B cell (primary cell): Measurements from ENCODE around the gene SLC7A6. TPM values are rescaled to one million over a fixed set of nuclear protein-coding genes. Genes with fewer than 3 reads are reported as not detected.
A peak's percentile ranks its signal among the peaks of the same experiment; 100 is the strongest.

Source experiments
- ATAC-seq: fragments of 200-7000 bp; cut with Tn5 transposase; one replicate; pipeline ENCODE4 v1.10.0; 2021; ENCODE audit warnings: low read depth, mild to moderate bottlenecking, moderate number of reproducible peaks, moderate library complexity
- CTCF ChIA-PET: fragments of 350-600 bp; sonication (Branson Sonifier 250); formaldehyde crosslinking; loops from one replicate; lab custom pipeline; 2021; ENCODE audit warnings: antibody characterized with exemption, inconsistent platforms; lab: Charles Lee
- POLR2A ChIA-PET: fragments of 350-600 bp; sonication (Branson Sonifier 250); formaldehyde crosslinking; loops from one replicate; lab custom pipeline; 2021; ENCODE audit warnings: antibody characterized with exemption; lab: Charles Lee
- DNase-seq: peaks from one replicate; pipeline ENCODE4 v3.0.0; 2013
- H2AFZ ChIP-seq: 2 replicates; pipeline ENCODE4 v1.6.1; 2012; ENCODE audit warnings: mild to moderate bottlenecking, low read depth, low read length; ENCODE audit not compliant: insufficient read depth, poor library complexity, severe bottlenecking
- H3K27ac ChIP-seq, 2 donors: 1 replicate in 1 of 2; 2 replicates in 1 of 2; pipeline ENCODE4 v1.5.1; 2012 to 2013; ENCODE audit warnings: low read length in 2 of 2, mild to moderate bottlenecking in 2 of 2, moderate library complexity in 1 of 2
- H3K27me3 ChIP-seq, 4 experiments: fragments of 200-600 bp in 1 of 4; sonication (generic) in 1 of 4; replicated peaks in 1 of 4; 1 replicate in 2 of 4; 2 replicates in 2 of 4; pipeline versions ENCODE4 v1.6.1 to v1.7.0; 2013 to 2016; ENCODE audit warnings: low read length in 3 of 4, mild to moderate bottlenecking in 2 of 4, mixed read lengths in 1 of 4, moderate library complexity in 1 of 4; ENCODE audit not compliant: insufficient read depth in 4 of 4, control insufficient read depth in 3 of 4; ENCODE audit errors: control extremely low read depth in 1 of 4
- H3K36me3 ChIP-seq, 2 experiments: replicated peaks in 1 of 2; 1 replicate in 1 of 2; 2 replicates in 1 of 2; pipeline versions ENCODE4 v1.6.1 to v1.7.1; 2013; ENCODE audit warnings: low read length in 1 of 2; ENCODE audit not compliant: insufficient read depth in 2 of 2, control insufficient read depth in 1 of 2; ENCODE audit errors: control extremely low read depth in 1 of 2, extremely low read depth in 1 of 2
- H3K4me1 ChIP-seq, 2 donors: fragments of 200-600 bp in 1 of 2; sonication (generic) in 1 of 2; 1 replicate in 1 of 2; 2 replicates in 1 of 2; pipeline versions ENCODE4 v1.5.1 to v1.6.1; 2013 to 2017; ENCODE audit warnings: low read length in 2 of 2; ENCODE audit not compliant: control insufficient read depth in 2 of 2, insufficient read depth in 2 of 2
- H3K4me2 ChIP-seq: replicated peaks from 2 replicates; pipeline ENCODE3; 2012; ENCODE audit warnings: mild to moderate bottlenecking, low read depth, low read length; ENCODE audit not compliant: poor library complexity, severe bottlenecking
- H3K4me3 ChIP-seq, 5 experiments: fragments of 200-600 bp in 1 of 5; sonication (generic) in 1 of 5; 1 replicate in 3 of 5; 2 replicates in 2 of 5; pipeline versions ENCODE4 v1.5.1 to v1.7.0; 2011 to 2016; ENCODE audit warnings: low read length in 4 of 5, mild to moderate bottlenecking in 4 of 5, low read depth in 2 of 5, control low read depth in 1 of 5, moderate library complexity in 1 of 5; ENCODE audit not compliant: insufficient read depth in 1 of 5; ENCODE audit errors: control extremely low read depth in 1 of 5, extremely low read depth in 1 of 5
- H3K79me2 ChIP-seq: fragments of 200-600 bp; sonication (generic); one replicate; pipeline ENCODE4 v1.6.0; 2016; ENCODE audit warnings: low read length; ENCODE audit not compliant: control insufficient read depth, insufficient read depth
- H3K9ac ChIP-seq: fragments of 200-600 bp; sonication (generic); 2 replicates; pipeline ENCODE4 v1.6.1; 2017; ENCODE audit warnings: mild to moderate bottlenecking, low read length, moderate library complexity
- H3K9me3 ChIP-seq, 3 donors: one replicate each; pipeline versions ENCODE4 v1.6.1 to v1.7.1; 2013; ENCODE audit warnings: low read length in 2 of 3; ENCODE audit not compliant: control insufficient read depth in 2 of 3, insufficient read depth in 1 of 3; ENCODE audit errors: control extremely low read depth in 1 of 3
- H4K20me1 ChIP-seq: 2 replicates; pipeline ENCODE4 v1.6.0; 2012; ENCODE audit warnings: mild to moderate bottlenecking, low read length; ENCODE audit not compliant: insufficient read depth, control insufficient read depth, poor library complexity, severe bottlenecking
- H3K27ac Mint-ChIP-seq: one replicate; pipeline ENCODE4 v1.8.0; 2021; ENCODE audit warnings: mixed read lengths
- H3K27me3 Mint-ChIP-seq: one replicate; pipeline ENCODE4 v1.8.0; 2021; ENCODE audit warnings: mixed read lengths
- H3K4me1 Mint-ChIP-seq: one replicate; pipeline ENCODE4 v1.8.0; 2021; ENCODE audit warnings: mixed read lengths
- H3K4me3 Mint-ChIP-seq: one replicate; pipeline ENCODE4 v1.8.0; 2021; ENCODE audit warnings: mixed read lengths
- H3K9me3 Mint-ChIP-seq: one replicate; pipeline ENCODE4 v1.8.0; 2022; ENCODE audit warnings: mixed read lengths; ENCODE audit not compliant: insufficient read depth
- EZH2 ChIP-seq: IDR thresholded peaks from 2 replicates; pipeline ENCODE4 v1.6.1; 2012; ENCODE audit warnings: borderline replicate concordance, low read depth, mild to moderate bottlenecking, moderate library complexity, low read length; ENCODE audit not compliant: insufficient read depth, poor library complexity, severe bottlenecking
- WGBS: methylation state at CpG from one replicate; pipeline ENCODE4 v1.1.5; 2013; ENCODE audit warnings: missing lambda C conversion rate; ENCODE audit not compliant: insufficient coverage; 5-methylcytosine and 5-hydroxymethylcytosine counted together
- intact Hi-C: fragments of 100-400 bp; cut with micrococcal nuclease; formaldehyde crosslinking; loops from one replicate; pipeline ENCODE4 v1.10.0; 2022
- polyA plus RNA-seq: library from polyadenylated mRNA; depleted of rRNA; stranded (reverse); fragments of >200 nt; gene quantifications from 2 replicates; pipeline ENCODE4 v1.2.3, GENCODE V29; 2012
- total RNA-seq, 2 donors: library from RNA; stranded (reverse); fragments of 120-200 nt in 1 of 2; gene quantifications; 1 replicate in 1 of 2; 2 replicates in 1 of 2; pipeline versions ENCODE4 v1.2.3 to v1.2.4, GENCODE V29; 2013 to 2022
- TF ChIP-seq, protein P1 (sequence below): fragments of 200-600 bp; IDR thresholded peaks from one replicate; pipeline ENCODE4 v1.8.0; 2022; ENCODE audit warnings: antibody characterized with exemption, mild to moderate bottlenecking

The SLC7A6 gene
- total and polyA plus RNA-seq, 2 donors (not counting 1 experiment from before 2014, with no cell fraction given) = 73.8 to 85.1 TPM

DNA sequence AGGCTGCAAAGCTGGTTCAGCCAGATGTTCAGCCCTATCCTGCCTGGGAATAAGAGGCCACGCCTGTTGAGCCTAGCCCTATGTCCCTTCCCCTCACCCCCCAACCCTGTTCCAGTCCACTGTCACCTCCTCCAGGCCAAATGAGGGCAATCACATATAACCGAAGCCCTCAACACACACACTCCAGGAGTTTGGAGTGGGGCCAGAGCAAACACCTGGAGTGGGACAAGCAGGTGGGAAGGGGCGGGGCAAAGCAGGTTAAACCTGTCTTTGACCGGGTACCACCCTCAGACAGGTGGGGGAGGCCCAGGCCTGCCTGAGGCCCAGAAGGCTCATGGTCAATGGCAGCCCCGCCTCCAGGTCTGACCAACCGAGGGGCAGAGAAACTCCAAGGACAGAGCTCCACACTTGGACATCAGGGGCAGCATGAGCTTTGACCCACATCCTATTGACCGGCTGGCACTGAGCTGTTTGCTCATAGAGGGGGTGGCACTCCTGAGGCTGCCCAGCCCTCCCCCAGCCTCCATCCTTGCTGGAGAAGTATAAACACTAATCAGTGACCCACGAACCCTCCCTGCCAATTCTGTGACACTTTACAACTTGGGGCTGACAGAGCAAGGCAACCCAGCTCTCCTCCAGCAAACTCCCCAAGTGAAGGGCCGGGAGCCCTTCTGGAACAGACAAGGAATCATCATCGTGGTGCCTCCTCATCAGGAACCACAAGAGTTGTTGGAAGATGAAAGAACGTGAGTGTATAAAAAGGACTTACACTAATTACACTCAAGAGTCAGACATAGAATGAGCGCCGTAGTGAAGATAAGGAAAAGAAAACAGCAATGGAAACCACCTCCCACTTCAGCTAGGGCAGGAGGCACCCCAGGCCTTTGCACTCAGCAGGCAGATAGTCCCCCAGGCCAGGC is 29.9 kb upstream of the SLC7A6 start:
- Mint-ChIP-seq H3K9me3 (no peaks in the 10 kb centered on the region), H3K27ac (peak overlapping the region; percentile 81), H3K27me3 (no peaks in the 10 kb centered on the region), H3K4me1 (peaks cover 38% of the 10 kb centered on the region), H3K4me3 (peak overlapping the region; percentile 74)
- DNase-seq (peak; percentile 37), ATAC-seq (no peak)
- Histone ChIP-seq H3K27me3 (no peaks in the 10 kb centered on the region), H4K20me1 (peaks cover 14% of the 10 kb centered on the region), H3K36me3 (peaks cover 3 to 14% of the 10 kb centered on the region in 2 experiments), H3K27ac (peak overlapping the region; percentile 3 to 48), H3K4me1 (peaks cover 17 to 34% of the 10 kb centered on the region in 2 donors), H3K9me3 (peaks cover 0 to 3% (median 0%) of the 10 kb centered on the region in 3 donors), H3K9ac (no peak overlapping the region), H2AFZ (no peak overlapping the region), H3K4me3 (no peak overlapping the region), H3K4me2 (no peak overlapping the region), H3K79me2 (peaks cover 7% of the 10 kb centered on the region)
- no peak for TF ChIP-seq EZH2
- TF ChIP-seq, protein P1, sequence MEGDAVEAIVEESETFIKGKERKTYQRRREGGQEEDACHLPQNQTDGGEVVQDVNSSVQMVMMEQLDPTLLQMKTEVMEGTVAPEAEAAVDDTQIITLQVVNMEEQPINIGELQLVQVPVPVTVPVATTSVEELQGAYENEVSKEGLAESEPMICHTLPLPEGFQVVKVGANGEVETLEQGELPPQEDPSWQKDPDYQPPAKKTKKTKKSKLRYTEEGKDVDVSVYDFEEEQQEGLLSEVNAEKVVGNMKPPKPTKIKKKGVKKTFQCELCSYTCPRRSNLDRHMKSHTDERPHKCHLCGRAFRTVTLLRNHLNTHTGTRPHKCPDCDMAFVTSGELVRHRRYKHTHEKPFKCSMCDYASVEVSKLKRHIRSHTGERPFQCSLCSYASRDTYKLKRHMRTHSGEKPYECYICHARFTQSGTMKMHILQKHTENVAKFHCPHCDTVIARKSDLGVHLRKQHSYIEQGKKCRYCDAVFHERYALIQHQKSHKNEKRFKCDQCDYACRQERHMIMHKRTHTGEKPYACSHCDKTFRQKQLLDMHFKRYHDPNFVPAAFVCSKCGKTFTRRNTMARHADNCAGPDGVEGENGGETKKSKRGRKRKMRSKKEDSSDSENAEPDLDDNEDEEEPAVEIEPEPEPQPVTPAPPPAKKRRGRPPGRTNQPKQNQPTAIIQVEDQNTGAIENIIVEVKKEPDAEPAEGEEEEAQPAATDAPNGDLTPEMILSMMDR = no peak
- intact Hi-C loops = loop anchor here (5.0 kb wide), 1 partner anchor 402 kb away; no protein-coding TSS in a partner anchor
- WGBS = 73% methylated on average over 6 of the region's 13 CpGs
- ChIA-PET POLR2A (interaction anchor here (0.5 to 0.7 kb wide), 2 partner anchors 14 to 219 kb away, joined by 3 to 7 read pairs; no protein-coding TSS in a partner anchor), CTCF (interaction anchor here (1.6 kb wide), 1 partner anchor 94 kb away, joined by 4 read pairs; no protein-coding TSS in a partner anchor)
